GM19455 (cell line): Measurements from ENCODE around the gene CD276.
"Not testable (repeated sequence)": the region's sequence is repeated elsewhere in the genome, so short reads cannot be mapped to it uniquely, and the experiment has no call there.

Source experiments
- ATAC-seq: cut with Tn5 transposase; IDR thresholded peaks from one replicate; pipeline ENCODE4 v1.9.1; 2021; ENCODE audit not compliant: unreplicated experiment

Gene CD276

DNA sequence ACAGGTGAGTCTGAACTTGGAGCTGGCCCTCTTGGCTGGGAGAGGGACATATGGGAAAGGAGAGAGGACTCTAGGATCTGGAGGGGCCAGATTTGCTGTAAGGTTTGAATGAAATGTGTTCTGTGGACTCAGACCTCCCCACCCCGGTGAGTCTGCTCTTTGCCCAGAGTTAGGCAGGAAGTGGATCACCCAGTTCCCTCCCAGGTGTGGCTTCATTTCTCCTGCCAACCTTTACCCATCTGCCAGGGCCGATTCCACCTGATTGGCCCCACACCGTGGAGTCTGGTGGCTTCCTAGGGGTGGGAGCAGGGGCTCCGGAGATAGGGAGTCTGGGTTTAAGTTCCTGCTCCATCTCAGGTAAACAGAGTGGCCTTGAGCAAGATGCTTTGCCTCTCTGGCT lies 25.5 kb downstream of the CD276 start:
- ATAC-seq, result no peak

DNA sequence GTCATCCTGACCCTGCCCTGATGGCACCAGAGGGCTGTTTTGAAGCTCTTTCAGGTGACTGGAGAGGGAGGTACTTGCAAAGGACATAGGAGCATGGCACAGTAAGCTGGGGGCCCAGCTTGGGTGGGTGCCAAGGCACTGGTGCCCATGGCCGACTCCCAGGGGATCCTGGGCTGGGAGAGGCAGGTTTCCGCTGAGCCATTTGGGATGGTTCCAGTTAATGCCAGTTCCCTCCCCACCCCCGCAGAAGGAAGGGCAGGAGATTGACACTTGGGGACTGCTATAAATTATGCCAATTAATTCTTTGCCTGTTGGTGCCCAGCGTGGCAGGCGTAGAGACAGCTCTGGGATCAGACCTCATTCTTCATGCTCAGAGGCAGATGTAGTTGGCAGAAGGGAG lies 26.1 kb downstream of the CD276 start:
- ATAC-seq, result no peak

DNA sequence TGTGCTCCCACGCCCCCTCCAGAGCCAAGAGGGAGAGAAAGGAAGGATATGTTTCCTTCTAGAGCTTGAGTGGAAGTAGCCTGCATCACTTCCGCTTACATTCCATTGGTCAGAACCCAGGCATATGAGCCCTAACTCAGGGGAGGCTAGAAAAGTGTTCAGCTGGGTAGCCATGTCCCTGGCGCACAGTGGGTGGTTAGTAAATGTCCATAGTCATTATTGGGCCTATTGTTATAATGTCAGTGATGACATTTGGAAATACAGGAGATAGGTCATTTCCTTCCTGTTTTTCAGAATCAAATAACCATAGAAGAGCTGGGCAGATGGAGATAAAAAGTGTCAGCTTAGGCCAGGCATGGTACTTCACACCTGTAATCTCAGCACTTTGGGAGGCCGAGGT lies 27.3 kb downstream of the CD276 start:
- no peak for ATAC-seq

DNA sequence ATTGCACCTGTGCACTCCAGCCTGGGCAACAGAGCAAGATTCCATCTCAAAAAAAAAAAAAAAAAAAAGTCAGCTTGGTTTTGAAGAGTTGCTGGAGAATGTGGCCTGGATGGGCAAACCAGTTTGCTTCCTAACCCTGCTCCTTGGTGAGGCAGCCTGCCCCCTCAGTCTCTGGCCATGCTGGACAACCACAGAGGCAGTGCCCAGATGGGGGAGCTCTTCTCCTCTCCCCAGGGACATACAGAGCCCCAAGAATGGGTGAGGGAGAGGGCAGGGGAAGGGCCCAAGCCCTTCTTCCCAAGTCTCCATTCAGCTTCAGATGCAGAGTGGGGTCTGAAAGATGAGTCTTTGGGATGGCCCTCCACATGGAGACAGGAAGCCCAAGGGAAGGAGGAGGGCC lies 27.9 kb downstream of the CD276 start:
- ATAC-seq, result no peak

DNA sequence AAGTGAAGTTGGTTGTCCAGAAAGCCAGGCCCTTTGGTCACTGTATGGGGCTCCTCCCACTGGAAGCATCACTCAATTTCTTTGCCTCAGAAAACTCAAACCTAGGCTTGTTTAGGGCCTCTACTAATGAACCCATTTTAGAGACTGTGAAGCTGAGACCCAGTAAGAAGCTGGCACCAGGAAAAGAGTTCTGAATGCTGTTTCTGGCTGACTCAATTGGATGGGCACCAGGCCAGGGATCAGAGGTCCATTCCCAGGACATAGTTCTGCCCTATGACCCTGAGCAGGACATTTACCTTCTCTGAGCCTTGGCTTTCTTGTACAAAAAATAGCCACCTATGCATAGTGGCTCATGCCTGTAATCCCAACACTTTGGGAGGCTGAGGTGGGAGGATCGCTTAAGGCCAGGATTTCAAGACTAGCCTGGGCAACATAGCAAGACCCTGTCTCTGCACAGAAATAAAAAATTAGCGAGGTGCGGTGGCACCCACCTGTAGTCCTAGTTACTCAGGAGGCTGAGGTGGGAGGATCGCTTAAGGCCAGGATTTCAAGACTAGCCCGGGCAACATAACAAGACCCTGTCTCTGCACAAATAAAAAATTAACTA lies 30.6 kb downstream of the CD276 start:
- no peak for ATAC-seq

DNA sequence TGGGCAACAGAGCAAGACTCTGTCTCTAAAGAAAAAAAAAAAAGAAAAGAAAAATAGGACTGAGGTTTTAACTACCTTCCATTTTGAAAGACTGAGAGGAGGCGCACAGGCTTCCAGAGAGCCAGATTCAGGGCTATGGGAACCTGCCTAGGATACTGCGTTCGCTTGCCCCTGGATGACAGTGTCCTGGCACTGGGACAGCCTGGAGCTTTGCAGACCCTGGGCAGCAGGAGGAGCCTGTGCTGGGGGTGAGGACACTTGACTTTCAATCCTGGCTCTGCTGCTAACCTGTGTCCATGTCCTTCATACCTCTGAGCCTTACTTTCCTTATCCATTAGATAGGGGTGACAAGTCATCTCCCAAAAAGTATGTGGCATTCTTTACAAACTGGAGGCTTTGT lies 31.2 kb downstream of the CD276 start:
- no peak for ATAC-seq

DNA sequence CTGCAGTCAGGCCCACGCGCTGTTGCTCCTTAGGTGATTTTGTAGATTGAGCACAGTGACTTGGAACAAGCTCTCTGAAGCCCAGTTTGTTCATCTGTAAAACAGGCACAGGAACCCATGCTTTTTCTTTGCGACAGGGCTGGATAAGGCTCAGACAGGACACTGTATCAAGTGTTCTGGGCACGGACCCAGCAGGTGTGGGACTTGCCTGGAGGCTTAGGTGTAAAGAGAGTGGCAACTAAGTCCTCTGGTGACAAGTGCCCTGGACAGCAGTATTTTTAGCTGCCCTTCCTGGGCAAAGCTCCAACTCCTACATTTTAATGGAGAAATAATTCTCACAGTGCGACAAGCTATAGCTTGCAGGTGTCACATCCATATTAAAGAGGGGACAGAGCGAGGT lies 32.2 kb downstream of the CD276 start:
- no peak for ATAC-seq

DNA sequence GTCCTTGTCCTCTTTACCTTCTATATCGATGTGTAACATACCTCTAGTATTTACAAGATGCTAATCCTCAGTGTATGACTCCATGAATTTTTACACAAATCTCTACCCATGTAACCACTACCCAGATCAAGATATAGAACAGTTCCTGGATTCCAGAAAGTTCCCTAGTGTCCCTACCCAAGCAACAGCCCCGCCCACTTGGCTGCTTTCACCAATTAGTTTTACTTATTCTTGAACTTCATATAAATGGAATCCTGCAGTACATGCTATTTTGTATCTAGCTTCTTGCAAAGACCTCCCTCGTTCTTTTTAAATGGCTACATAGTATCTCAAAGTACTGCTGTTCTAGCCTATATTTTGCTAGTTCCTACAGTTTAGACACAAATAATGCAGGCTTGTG lies 33.0 kb downstream of the CD276 start:
- ATAC-seq, result no peak

DNA sequence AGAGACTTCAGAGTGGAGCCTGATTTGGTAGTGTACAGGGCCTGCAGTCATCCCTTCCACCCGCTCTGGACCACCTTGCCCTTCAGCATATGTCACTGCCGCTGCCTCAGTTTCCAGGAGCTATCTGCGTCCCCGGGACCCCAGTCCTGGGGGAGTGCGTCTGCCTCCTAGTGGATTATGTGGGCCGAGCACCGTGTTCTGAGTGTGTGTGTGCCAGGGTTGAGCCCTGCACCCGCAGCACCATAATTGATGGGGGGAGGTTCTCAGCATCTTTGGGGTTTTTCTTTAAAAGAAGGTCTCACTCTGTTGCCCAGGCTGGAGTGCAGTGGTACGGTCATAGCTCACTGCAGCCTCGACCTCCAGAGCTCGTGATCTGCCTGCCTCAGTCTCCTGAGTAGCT lies 33.6 kb downstream of the CD276 start:
- ATAC-seq, result no peak

DNA sequence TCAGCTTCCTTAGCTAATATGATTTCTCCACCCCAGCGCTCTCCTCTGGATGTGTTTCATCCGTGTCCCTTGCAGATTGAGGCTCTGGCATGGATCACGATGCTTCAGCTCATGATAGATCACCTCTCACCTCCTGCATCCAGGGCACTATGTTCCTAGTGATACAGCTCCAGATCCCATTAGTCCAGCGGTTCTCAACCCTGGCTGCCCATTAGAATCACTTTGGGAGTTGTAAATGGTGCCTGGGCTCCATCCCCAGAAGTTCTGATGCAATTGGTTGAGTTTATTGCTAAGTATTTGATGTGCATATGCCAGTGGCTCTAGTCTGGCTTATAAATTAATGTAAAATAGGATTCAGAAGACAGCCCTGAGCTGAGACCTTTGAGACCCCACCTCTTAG lies 34.5 kb downstream of the CD276 start:
- no peak for ATAC-seq

DNA sequence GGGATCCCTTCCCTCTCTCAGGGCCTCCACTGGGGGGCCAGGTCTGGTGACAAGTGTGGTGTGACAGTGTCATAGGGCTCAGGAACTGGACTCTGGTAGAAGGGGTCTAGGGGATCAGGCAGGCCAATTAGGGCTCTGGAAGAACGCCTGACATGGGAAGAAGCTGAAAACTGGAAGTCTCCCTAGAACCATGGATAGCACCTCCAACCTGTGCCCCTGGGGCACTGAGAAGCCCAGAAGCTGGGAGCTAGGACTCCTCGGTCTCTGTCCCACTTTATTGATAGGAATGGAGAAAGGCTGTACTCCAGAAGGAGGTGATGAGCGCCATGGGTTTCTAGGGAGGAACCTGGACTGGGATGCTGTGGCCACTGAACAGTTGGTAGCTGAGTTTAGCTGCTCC lies 38.2 kb downstream of the CD276 start:
- no peak for ATAC-seq

DNA sequence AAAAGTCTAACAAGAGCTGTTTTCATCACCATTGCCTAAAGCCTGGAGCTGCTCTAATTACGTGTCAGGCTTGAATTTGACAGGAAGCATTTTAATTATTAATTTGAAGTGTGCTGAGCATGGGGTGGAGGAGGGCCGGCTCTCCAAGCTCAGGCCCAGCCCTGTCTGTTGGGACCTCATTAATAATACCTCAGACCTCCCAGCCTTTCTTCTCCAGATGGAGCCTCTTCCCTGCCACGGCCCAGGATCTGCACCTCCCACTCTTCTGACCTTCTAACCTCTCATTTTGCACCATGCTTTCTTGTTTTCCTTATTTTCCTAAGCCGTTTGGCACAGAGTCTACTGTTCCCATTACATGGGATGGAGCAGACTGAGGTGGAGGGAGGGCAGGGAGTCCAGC lies 39.0 kb downstream of the CD276 start:
- no peak for ATAC-seq

DNA sequence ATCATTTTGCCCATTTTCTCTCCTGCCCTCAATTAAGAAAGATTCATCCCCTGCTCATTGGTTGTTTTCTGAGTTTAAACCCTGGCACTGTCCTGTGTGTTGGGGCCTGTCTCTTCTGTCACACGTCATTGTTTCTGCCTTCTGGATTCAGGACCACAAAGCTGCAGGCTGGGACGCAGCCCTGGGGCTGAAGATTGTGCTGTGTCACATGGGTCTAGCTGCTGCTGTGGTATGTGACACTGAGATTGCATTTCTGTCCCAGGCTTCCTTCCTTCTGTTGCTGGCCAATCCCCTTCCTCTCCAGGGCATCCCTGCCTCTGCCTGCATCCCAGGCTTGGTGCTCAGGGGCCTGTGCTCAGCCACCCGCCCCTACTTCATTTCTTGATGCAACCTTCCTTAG lies 40.0 kb downstream of the CD276 start:
- ATAC-seq, result no peak

DNA sequence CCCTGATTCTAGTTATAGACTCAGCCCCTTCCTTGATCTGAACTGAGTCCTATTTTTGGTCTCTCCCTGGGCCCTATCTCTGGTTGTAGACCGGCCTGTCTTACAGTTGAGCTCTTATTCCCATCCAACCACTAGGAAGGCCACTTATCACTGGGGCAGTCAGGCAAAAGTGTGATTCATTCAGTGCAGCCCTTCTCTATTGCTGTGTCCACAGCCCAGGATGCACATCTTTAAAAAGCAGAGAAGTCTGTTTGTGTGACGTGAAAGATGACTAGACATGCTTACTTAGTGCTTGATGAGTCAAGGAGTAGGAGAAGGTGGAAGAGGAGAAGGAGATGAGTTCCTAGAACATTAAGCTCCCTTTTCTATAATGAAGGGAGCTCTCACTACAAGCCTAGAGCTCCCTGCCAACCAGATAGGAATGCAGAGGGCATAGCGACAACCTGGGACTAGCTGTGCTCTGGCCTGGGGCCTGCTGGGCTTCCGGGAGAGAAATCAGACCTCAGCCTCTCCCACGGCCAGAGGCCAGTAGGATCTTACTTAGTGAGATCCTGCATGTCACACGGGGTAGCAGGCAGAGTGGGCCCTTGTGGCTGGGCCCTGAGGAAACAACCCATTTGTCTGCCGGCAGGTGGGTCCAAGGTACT lies 43.3 kb downstream of the CD276 start:
- no peak for ATAC-seq

DNA sequence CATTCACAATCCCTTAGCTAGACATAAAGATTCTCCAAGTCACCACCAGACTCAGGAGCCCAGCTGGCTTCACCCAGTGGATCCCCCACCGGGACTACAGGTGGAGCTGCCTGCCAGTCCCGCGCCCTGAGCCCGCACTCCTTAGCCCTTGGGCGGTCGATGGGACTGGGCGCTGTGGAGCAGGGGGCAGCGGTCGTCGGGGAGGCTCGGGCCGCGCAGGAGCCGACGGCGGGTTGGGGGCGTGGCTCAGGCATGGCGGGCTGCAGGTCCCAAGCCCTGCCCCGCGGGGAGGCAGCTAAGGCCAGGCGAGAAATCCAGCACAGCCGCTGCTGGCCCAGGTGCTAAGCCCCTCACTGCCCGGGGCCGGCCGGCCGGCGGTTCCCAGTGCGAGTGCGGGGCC lies 47.9 kb downstream of the CD276 start:
- ATAC-seq, result not testable (repeated sequence)

DNA sequence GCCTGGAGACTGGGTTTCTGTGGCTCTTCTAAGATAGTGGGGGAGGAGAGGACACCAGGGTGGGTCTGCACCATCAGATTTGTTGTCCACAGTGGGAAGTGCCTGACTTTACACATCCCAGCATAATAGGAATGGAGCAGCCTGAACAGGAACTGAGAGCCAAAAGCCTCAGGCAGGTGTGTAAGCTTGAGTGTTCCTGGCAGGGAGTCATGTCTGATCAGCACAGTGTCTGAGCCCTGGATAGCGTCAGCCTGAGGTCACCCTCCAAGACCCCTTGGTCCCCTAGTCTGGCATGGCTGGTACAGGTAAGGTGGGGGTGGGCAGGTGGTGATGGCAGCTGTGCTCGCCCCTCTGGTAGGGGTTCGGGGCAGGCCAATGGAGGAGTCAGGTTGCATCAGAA lies 48.7 kb downstream of the CD276 start:
- ATAC-seq, result no peak

DNA sequence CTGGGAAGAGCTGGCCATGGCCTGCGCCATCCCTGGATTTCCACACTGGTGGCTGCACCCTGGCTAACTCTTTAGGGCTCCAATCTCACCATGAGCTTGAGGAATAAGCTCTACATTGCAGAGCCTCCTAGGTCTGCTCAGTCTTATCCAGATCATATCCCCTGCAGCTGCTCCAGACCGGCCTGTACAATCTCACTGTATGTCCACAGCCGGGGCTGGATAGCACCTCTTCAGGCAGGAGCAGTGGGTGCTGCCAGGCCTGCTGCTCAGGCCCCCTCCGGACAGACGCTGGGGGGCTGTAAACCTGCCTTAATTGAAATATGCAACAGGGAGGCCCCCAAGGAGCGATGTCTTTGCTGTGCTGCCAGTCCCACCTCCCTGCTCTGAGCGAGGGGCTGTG lies 53.4 kb downstream of the CD276 start:
- ATAC-seq, result no peak

DNA sequence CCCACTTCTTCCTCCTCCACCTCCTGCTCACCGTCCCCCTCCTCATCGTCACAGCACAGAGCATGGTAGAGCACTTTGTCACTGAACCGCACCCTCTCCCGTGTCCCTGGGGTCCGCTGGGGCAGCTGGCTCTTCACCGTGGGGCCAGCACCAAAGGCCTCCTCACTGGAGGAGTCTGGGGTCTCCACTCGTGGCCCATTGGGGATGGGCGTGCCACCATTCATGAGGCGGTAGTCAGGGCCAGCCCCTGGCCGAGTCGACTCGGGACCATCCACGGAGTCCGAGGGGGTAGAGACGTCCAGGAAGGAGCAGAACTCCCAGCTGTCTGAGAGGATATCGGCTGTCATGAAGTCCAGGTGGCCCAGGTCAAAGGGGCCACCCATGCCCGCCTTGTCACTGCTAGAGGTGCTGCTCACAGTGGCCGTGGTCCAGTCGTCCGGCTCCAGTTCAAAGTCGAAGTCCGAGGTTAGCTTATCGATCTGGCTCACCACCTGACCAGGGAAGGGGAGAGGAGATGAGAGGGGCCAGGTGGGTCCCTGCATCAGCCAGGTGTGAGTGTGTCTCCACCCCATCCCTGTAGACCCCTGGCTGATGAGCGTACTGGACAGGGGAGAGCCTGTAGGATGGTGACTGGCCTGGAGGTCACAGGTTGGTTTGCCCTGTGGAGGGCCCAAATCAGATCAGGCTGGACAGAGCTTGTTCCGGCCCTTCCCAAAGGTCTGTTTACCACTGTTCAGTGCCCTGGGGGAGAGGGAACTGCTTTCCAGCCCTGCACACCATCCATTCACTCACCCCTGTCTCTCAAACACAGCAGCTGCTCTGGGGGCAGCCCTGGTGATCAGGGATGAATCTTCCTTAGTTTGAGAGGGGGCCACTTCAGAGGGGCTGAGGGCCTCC lies 56.2 kb downstream of the CD276 start:
- no peak for ATAC-seq

DNA sequence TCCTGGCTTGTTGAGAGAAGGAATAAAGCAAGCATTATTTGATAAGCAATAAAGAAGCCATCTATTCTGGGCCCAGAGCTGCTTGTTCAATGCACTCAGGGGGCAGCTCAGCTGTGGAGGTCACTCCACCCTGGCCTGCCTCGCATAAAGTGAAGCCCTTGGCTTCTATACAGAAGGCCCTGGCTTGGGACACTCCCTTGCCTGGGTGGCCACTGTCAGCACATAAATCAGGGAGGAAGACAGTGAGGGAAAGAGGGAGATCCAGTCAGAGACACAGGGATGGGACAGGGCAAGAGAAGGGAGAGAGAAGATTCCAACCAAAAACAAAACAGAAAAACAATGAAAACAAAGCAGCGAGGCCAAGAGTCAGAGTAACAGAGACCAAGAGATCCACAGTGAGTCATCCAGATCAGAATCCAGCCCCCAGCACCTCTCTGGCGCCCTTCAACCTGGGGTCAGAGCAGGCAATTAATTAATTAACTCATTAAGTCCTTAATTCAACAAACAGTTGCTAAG lies 57.2 kb downstream of the CD276 start:
- no peak for ATAC-seq

DNA sequence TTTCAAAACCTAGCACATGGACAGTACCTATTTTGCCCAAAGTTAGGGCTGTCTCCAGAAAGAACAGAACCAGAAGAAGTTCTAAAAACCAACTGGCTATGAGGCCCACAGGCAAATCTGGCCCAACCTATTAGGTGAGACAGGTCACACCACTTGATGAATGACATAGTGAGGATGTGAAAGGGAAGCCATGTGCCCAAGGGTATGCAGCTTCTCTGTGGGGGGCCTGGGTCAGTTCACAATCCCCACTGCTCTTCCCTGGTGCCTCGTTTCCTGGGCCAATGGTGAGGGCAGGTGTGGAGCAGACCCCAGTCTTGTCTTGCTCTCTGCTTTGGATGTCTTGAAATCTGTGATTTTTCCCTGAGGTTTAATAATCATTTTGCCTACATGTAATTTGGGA lies 60.1 kb downstream of the CD276 start:
- ATAC-seq, result no peak

DNA sequence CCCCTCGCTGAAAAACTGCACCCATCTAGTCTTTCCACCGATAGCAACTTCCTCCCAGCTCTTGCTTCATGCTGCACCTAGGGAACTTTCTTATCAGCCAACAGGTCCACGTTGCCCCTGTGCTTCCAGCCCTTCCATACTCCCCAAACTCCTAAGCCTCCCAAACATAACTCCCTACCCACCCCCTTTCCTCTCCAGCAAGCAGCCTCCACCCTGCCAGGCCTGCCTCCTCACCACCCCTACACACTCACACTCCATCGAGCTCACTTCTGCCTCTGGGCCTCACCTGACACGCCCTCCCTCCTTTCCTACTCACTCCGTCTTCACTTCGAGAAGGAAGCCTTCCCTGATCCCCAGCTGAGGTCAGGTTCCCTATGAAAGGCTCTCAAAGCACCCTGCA lies 60.9 kb downstream of the CD276 start:
- no peak for ATAC-seq

DNA sequence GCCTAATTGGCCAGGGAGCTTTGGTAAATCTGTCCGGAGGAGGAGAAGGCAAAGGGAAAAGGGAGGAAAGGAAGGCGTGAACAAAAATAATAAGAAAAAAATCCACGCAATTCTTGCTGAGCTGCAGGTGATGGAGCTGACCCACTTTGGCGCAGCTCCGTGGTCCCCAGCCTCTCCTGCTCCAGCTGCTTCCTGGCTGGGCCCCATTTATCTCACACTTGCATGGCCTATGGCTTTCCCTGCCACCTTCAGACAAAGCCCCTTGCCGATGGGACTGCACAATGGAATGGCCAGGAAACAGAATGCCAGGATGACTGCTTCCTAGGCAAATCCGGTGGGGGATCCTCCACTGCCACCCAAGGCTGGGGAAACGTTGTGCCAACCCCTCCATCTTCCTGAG lies 62.1 kb downstream of the CD276 start:
- ATAC-seq, result no peak
